NB4 (cell line): Measurements from ENCODE around the gene OLFML2B.

ENCODE experiments used
- DNase-seq: peaks from one replicate; pipeline ENCODE4 v3.0.0; 2010; ENCODE audit warnings: low read depth
- H3K4me3 ChIP-seq: one replicate; pipeline ENCODE4 v1.5.1; 2011; ENCODE audit warnings: mild to moderate bottlenecking, low read depth, low read length, moderate library complexity
- CTCF ChIP-seq: IDR thresholded peaks from one replicate; pipeline ENCODE4 v1.5.1; 2012; ENCODE audit warnings: low read depth, low read length
- MAX ChIP-seq: IDR thresholded peaks from 2 replicates; pipeline ENCODE4 v1.6.1; 2011; ENCODE audit warnings: low read depth, low read length
- MYC ChIP-seq: IDR thresholded peaks from 2 replicates; pipeline ENCODE4 v1.6.1; 2011; ENCODE audit warnings: low read depth, low read length
- POLR2A ChIP-seq: IDR thresholded peaks from 2 replicates; pipeline ENCODE4 v1.6.1; 2011; ENCODE audit warnings: mild to moderate bottlenecking; ENCODE audit not compliant: insufficient read length; ENCODE audit errors: extremely low read depth

The OLFML2B gene

GRCh38 chr1:161981126-161981525 lies 42.5 kb downstream of the OLFML2B start:
- H3K4me3 ChIP-seq: no peak overlapping the region
- TF ChIP-seq POLR2A: no peak
- TF ChIP-seq MYC: no peak
- TF ChIP-seq CTCF: no peak
- no peak for TF ChIP-seq MAX
- DNase-seq: no peak

GRCh38 chr1:161978011-161978790 lies 45.5 kb downstream of the OLFML2B start:
- no peak for DNase-seq
- H3K4me3 ChIP-seq: no peak overlapping the region
- TF ChIP-seq MYC (no peak), POLR2A (no peak), MAX (no peak), CTCF (no peak)

- TF ChIP-seq MAX (no peak), CTCF (no peak), POLR2A (no peak), MYC (no peak)
- H3K4me3 ChIP-seq: no peak overlapping the region
- DNase-seq: no peak
These were observed 49.5 kb downstream of the OLFML2B start for GRCh38 chr1:161973924-161974845.

- H3K4me3 ChIP-seq: no peak overlapping the region
- TF ChIP-seq MAX (no peak), MYC (no peak), POLR2A (no peak), CTCF (no peak)
- no peak for DNase-seq
These were observed 50.8 kb downstream of the OLFML2B start for GRCh38 chr1:161972828-161973227.

- H3K4me3 ChIP-seq: no peak overlapping the region
- no peak for TF ChIP-seq POLR2A
- no peak for DNase-seq
These were observed 53.0 kb downstream of the OLFML2B start for GRCh38 chr1:161970633-161971032.

GRCh38 chr1:161970036-161970435 lies 53.6 kb downstream of the OLFML2B start:
- TF ChIP-seq POLR2A (no peak), MAX (no peak), CTCF (no peak), MYC (no peak)
- H3K4me3 ChIP-seq: no peak overlapping the region
- no peak for DNase-seq
